ENCODE results near the gene ZNF789.

ZNF789 gene

GRCh38 chr7:99514050-99514449 lies 41.4 kb downstream of the ZNF789 start:
- DNase-seq = no peak

- no peak for DNase-seq
Measured at GRCh38 chr7:99521399-99521798, 48.7 kb downstream of the ZNF789 start.

GRCh38 chr7:99525713-99526440 lies 53.2 kb downstream of the ZNF789 start:
- peak; percentile 11 for DNase-seq

GRCh38 chr7:99531354-99531765 lies 58.7 kb downstream of the ZNF789 start:
- no peak for DNase-seq

GRCh38 chr7:99535667-99536066 lies 63.0 kb downstream of the ZNF789 start:
- DNase-seq = no peak

Data from CD4-positive, alpha-beta T cell treated with Interleukin-12 subunit alpha and Interleukin-12 subunit beta, for 1 hour (primary cell).